ENCODE measurements around the gene UBE2R2. TPM values are rescaled to one million over a fixed set of nuclear protein-coding genes. Genes with fewer than 3 reads are reported as not detected.

UBE2R2 gene
- total and polyA plus RNA-seq, 2 experiments from 2014 or later: 35.5 to 45.6 TPM

GRCh38 chr9:33914887-33915628 is 98.1 kb downstream of the UBE2R2 start:
- no peak for DNase-seq (ENCODE audit: low read depth in 1 of 2, low spot score in 1 of 2)
- H3K4me1 ChIP-seq (ENCODE audit: low read depth): no peaks in the 10 kb centered on the region
- no peaks in the 10 kb centered on the region for H3K9me3 ChIP-seq (ENCODE audit: low read depth)
- peaks cover 44% of the 10 kb centered on the region for H3K36me3 ChIP-seq
- no peak for TF ChIP-seq CTCF (IDR thresholded peaks at IDR 0.05; ENCODE audit: low read depth, low read length)
- peak overlapping the region; percentile 61 for H3K27ac ChIP-seq
- no peaks in the 10 kb centered on the region for H3K27me3 ChIP-seq
- H3K4me3 ChIP-seq: no peak overlapping the region

- no peaks in the 10 kb centered on the region for H3K27me3 ChIP-seq
- peak overlapping the region; percentile 28 for H3K27ac ChIP-seq
- no peak overlapping the region for H3K4me3 ChIP-seq
- H3K9me3 ChIP-seq (ENCODE audit: low read depth): no peaks in the 10 kb centered on the region
- H3K36me3 ChIP-seq: peaks cover 48% of the 10 kb centered on the region
- DNase-seq (ENCODE audit: low read depth in 1 of 2, low spot score in 1 of 2): no peak
- no peak for TF ChIP-seq CTCF (IDR thresholded peaks at IDR 0.05; ENCODE audit: low read depth, low read length)
- H3K4me1 ChIP-seq (ENCODE audit: low read depth): no peaks in the 10 kb centered on the region
These were observed 100.1 kb downstream of the UBE2R2 start for GRCh38 chr9:33917036-33917435.

GRCh38 chr9:33919276-33919897 is 102.4 kb downstream of the UBE2R2 start:
- DNase-seq (ENCODE audit: low read depth in 1 of 2, low spot score in 1 of 2): peak in 1 of 2 donors; percentile 10
- no peaks in the 10 kb centered on the region for H3K4me1 ChIP-seq (ENCODE audit: low read depth)
- H3K4me3 ChIP-seq: no peak overlapping the region
- H3K27me3 ChIP-seq: no peaks in the 10 kb centered on the region
- no peak for TF ChIP-seq CTCF (IDR thresholded peaks at IDR 0.05; ENCODE audit: low read depth, low read length)
- H3K27ac ChIP-seq: peak overlapping the region; percentile 44
- peaks cover 53% of the 10 kb centered on the region for H3K36me3 ChIP-seq
- no peaks in the 10 kb centered on the region for H3K9me3 ChIP-seq (ENCODE audit: low read depth)

- DNase-seq (ENCODE audit: low read depth in 1 of 2, low spot score in 1 of 2): peak; percentile 17 to 32
- Histone ChIP-seq H3K36me3 (peaks cover 53% of the 10 kb centered on the region), H3K9me3 (ENCODE audit: low read depth) (no peaks in the 10 kb centered on the region)
These were observed 105.3 kb downstream of the UBE2R2 start for GRCh38 chr9:33921967-33922895.

More at GRCh38 chr9:33921967-33922895, 105.3 kb downstream of the UBE2R2 start:
- Histone ChIP-seq H3K4me3 (no peak overlapping the region), H3K27ac (peak overlapping the region; percentile 52), H3K27me3 (no peaks in the 10 kb centered on the region), H3K4me1 (ENCODE audit: low read depth) (no peaks in the 10 kb centered on the region)
- peak; percentile 81 for TF ChIP-seq CTCF (IDR thresholded peaks at IDR 0.05; ENCODE audit: low read depth, low read length)
